A549 (cell line): Measurements from ENCODE around the gene IQUB. TPM values are rescaled to one million over a fixed set of nuclear protein-coding genes. Genes with fewer than 3 reads are reported as not detected.

Experiments
- ATAC-seq, 2 experiments: fragments of 200-7000 bp in 1 of 2; fragments of >200 bp in 1 of 2; cut with Nextera tagmentation in 1 of 2; cut with Tn5 transposase in 1 of 2; 3 replicates each; pipeline versions ENCODE4 v1.8.0 to v1.9.1; 2018 to 2020; ENCODE audit warnings: mild to moderate bottlenecking in 1 of 2, moderate library complexity in 1 of 2
- CTCF ChIA-PET: fragments of 300-600 bp; sonication (Branson Sonifier 250); formaldehyde crosslinking; extraction: SDS; loops from one replicate; lab custom pipeline; 2021; ENCODE audit warnings: antibody characterized with exemption, inconsistent platforms; lab: Yijun Ruan, JAX
- POLR2A ChIA-PET: fragments of 350-600 bp; formaldehyde crosslinking; extraction: SDS; loops from one replicate; lab custom pipeline; 2021; ENCODE audit warnings: antibody characterized with exemption, inconsistent platforms; lab: Yijun Ruan, JAX
- DNase-seq, 2 experiments: peaks; one replicate each; pipeline versions ENCODE4 v3.0.0 to v3.0.0-alpha.2; 2011 to 2016; ENCODE audit warnings: low read depth in 1 of 2, low spot score in 1 of 2
- FAIRE-seq: peaks from 2 replicates; lab custom pipeline; 2011; peaks lifted over from hg19 to GRCh38; lab: Jason Lieb, UNC
- H3K27ac ChIP-seq, 2 experiments: fragments of >200 bp; sonication (Bioruptor Twin); formaldehyde crosslinking; 3 replicates each; pipeline ENCODE4 v1.5.1; 2016 to 2017
- H3K4me1 ChIP-seq: fragments of >200 bp; sonication (Bioruptor Twin); formaldehyde crosslinking; 3 replicates; pipeline ENCODE4 v1.6.1; 2016
- H3K4me2 ChIP-seq: fragments of >200 bp; sonication (Bioruptor Twin); formaldehyde crosslinking; 3 replicates; pipeline ENCODE4 v1.6.1; 2016
- H3K4me3 ChIP-seq: fragments of >200 bp; sonication (Bioruptor Twin); formaldehyde crosslinking; 3 replicates; pipeline ENCODE4 v1.5.1; 2016
- H3K9me3 ChIP-seq: fragments of >200 bp; sonication (Bioruptor Twin); formaldehyde crosslinking; 3 replicates; pipeline ENCODE4 v1.6.1; 2016
- ATOH8 ChIP-seq: fragments of 250-450 bp; sonication (Bioruptor Pico); IDR thresholded peaks from 2 replicates; pipeline ENCODE4 v1.5.0; 2020; ENCODE audit warnings: low read depth, mild to moderate bottlenecking, moderate library complexity
- EHF ChIP-seq: fragments of 250-450 bp; sonication (Bioruptor Pico); IDR thresholded peaks from 2 replicates; pipeline ENCODE4 v1.5.0; 2020; ENCODE audit warnings: mild to moderate bottlenecking
- ESRRA ChIP-seq: fragments of 150-350 bp; IDR thresholded peaks from 2 replicates; pipeline ENCODE4 v1.6.1; 2014; ENCODE audit warnings: mild to moderate bottlenecking, low read length, borderline replicate concordance
- HDAC2 ChIP-seq: fragments of 200-600 bp; sonication (generic); IDR thresholded peaks from 2 replicates; pipeline ENCODE4 v1.6.1; 2016
- HEYL ChIP-seq: fragments of 250-450 bp; sonication (Bioruptor Pico); IDR thresholded peaks from 2 replicates; pipeline ENCODE4 v1.8.0; 2021; ENCODE audit warnings: mild to moderate bottlenecking, moderate library complexity
- JUN ChIP-seq, 2 experiments: fragments of >200 bp; sonication (Bioruptor Twin); formaldehyde crosslinking; IDR thresholded peaks; 2 replicates in 1 of 2; 3 replicates in 1 of 2; pipeline ENCODE4 v1.6.1; 2016 to 2017
- MAZ ChIP-seq: fragments of 150-350 bp; IDR thresholded peaks from 2 replicates; pipeline ENCODE4 v1.6.1; 2014; ENCODE audit warnings: antibody characterized with exemption, low read depth, low read length, borderline replicate concordance
- NFE2L2 ChIP-seq: fragments of 150-350 bp; conservative IDR thresholded peaks from 2 replicates; pipeline ENCODE4 v1.6.1; 2014; ENCODE audit warnings: low read length
- NR3C1 ChIP-seq: fragments of >200 bp; sonication (Bioruptor Twin); formaldehyde crosslinking; IDR thresholded peaks from 3 replicates; pipeline ENCODE4 v1.6.1; 2017
- PBX3 ChIP-seq: IDR thresholded peaks from 2 replicates; pipeline ENCODE4 v1.6.1; 2012
- RAD21 ChIP-seq, 2 experiments: fragments of >200 bp in 1 of 2; sonication (Bioruptor Twin) in 1 of 2; formaldehyde crosslinking in 1 of 2; IDR thresholded peaks in 1 of 2; conservative IDR thresholded peaks in 1 of 2; 2 replicates in 1 of 2; 3 replicates in 1 of 2; pipeline ENCODE4 v1.6.1; 2012 to 2018; ENCODE audit warnings: inconsistent platforms in 1 of 2
- RARB ChIP-seq: fragments of 250-450 bp; sonication (Bioruptor Pico); IDR thresholded peaks from 2 replicates; pipeline ENCODE4 v1.8.0; 2021; ENCODE audit warnings: mild to moderate bottlenecking, moderate library complexity
- RCOR1 ChIP-seq: fragments of 150-350 bp; IDR thresholded peaks from 2 replicates; pipeline ENCODE4 v1.6.1; 2014; ENCODE audit warnings: antibody characterized with exemption, low read length, low read depth
- REST ChIP-seq: fragments of 200-600 bp; sonication (generic); IDR thresholded peaks from 2 replicates; pipeline ENCODE4 v1.6.1; 2016; ENCODE audit warnings: antibody characterized with exemption, mild to moderate bottlenecking, moderate library complexity
- RNF2 ChIP-seq: fragments of 200-600 bp; sonication (generic); IDR thresholded peaks from 2 replicates; pipeline ENCODE4 v1.6.1; 2016; ENCODE audit warnings: low read depth, mild to moderate bottlenecking, antibody characterized with exemption, moderate library complexity, borderline replicate concordance
- SMC3 ChIP-seq: fragments of >200 bp; sonication (Bioruptor Twin); formaldehyde crosslinking; IDR thresholded peaks from 3 replicates; pipeline ENCODE4 v1.6.1; 2018; ENCODE audit warnings: inconsistent platforms
- TFCP2L1 ChIP-seq: fragments of 250-450 bp; sonication (Bioruptor Pico); IDR thresholded peaks from 2 replicates; pipeline ENCODE4 v1.5.0; 2021; ENCODE audit warnings: mild to moderate bottlenecking
- ZC3H11A ChIP-seq: fragments of 450-650 bp; IDR thresholded peaks from 2 replicates; pipeline ENCODE4 v1.6.1; 2014; ENCODE audit warnings: antibody characterized with exemption, mild to moderate bottlenecking
- WGBS: methylation state at CpG from one replicate; pipeline ENCODE4 v1.1.6; 2017; ENCODE audit errors: missing lambda C conversion rate; 5-methylcytosine and 5-hydroxymethylcytosine counted together
- polyA plus RNA-seq, 4 experiments: library from polyadenylated mRNA; depleted of rRNA in 3 of 4; stranded (reverse); fragments of >200 nt; fragmentation: RNase III in 1 of 4; extraction: RNeasy Plus Mini Kit Qiagen cat#74134 plus additional on column Dnase treatment in 1 of 4; gene quantifications; 2 replicates in 3 of 4; 3 replicates in 1 of 4; pipeline ENCODE4 v1.2.3, GENCODE V29; 2011 to 2017

IQUB gene
- polyA plus RNA-seq, 2 of the 4 experiments (the other 2 are of a cell fraction): 0.08 TPM

- Histone ChIP-seq H3K4me3 (no peak overlapping the region), H3K4me2 (no peak overlapping the region), H3K4me1 (no peaks in the 10 kb centered on the region), H3K9me3 (no peaks in the 10 kb centered on the region), H3K27ac (no peak overlapping the region)
- ATAC-seq: no peak
- no peak for TF ChIP-seq MAZ
- TF ChIP-seq RARB (CRISPR knock-in tag): no peak
- TF ChIP-seq ZC3H11A: no peak
- TF ChIP-seq JUN (IDR thresholded peaks at IDR 0.05): no peak
- TF ChIP-seq RCOR1: no peak
- no peak for TF ChIP-seq ATOH8 (CRISPR knock-in tag)
- TF ChIP-seq HDAC2: no peak
- TF ChIP-seq REST: no peak
- no peak for TF ChIP-seq TFCP2L1
- no peak for TF ChIP-seq NR3C1
- no peak for TF ChIP-seq PBX3
- no peak for TF ChIP-seq HEYL (CRISPR knock-in tag)
- no peak for TF ChIP-seq EHF (CRISPR knock-in tag)
- no peak for TF ChIP-seq RAD21 (conservative IDR thresholded peaks at IDR 0.05 in 1 of 2, IDR thresholded peaks at IDR 0.05 in 1 of 2)
- no peak for TF ChIP-seq SMC3
- no peak for TF ChIP-seq RNF2
- POLR2A ChIA-PET: no interaction called here
- 0% methylated on average over 1 of the region's 1 CpG for WGBS
- FAIRE-seq: no peak
- DNase-seq: no peak
- CTCF ChIA-PET: no interaction called here
These were observed 33.4 kb downstream of the IQUB start for GRCh38 chr7:123500878-123501489.

- no peak overlapping the region for H3K4me3 ChIP-seq
- ChIA-PET CTCF (no interaction called here), POLR2A (no interaction called here)
- H3K4me1 ChIP-seq: no peaks in the 10 kb centered on the region
- no peaks in the 10 kb centered on the region for H3K9me3 ChIP-seq
- no peak overlapping the region for H3K4me2 ChIP-seq
- WGBS: 29% methylated on average over 8 of the region's 8 CpGs
- TF ChIP-seq MAZ (no peak), ESRRA (no peak), NFE2L2 (no peak)
- DNase-seq (no peak), FAIRE-seq (no peak), ATAC-seq (no peak)
- no peak overlapping the region for H3K27ac ChIP-seq
These were observed 35.0 kb downstream of the IQUB start for GRCh38 chr7:123499211-123499970.
